Bronchial epithelial cell (primary cell): ENCODE results near the gene MLPH. TPM values are rescaled to one million over a fixed set of nuclear protein-coding genes. Genes with fewer than 3 reads are reported as not detected.

Experiments
- DNase-seq: peaks from one replicate; pipeline ENCODE4 v3.0.0-alpha.2; 2010; ENCODE audit warnings: low read depth
- FAIRE-seq: peaks from 2 replicates; lab custom pipeline; 2011; peaks lifted over from hg19 to GRCh38; lab: Jason Lieb, UNC
- H3K27me3 ChIP-seq: 2 replicates; pipeline ENCODE4 v1.5.1; 2011; ENCODE audit warnings: low read length; ENCODE audit not compliant: control insufficient read depth, insufficient read depth
- H3K36me3 ChIP-seq: 2 replicates; pipeline ENCODE4 v1.5.1; 2011; ENCODE audit warnings: low read length; ENCODE audit not compliant: control insufficient read depth, insufficient read depth
- H3K4me3 ChIP-seq: 2 replicates; pipeline ENCODE4 v1.5.1; 2011; ENCODE audit warnings: mild to moderate bottlenecking, low read depth, low read length, control low read depth
- CTCF ChIP-seq: IDR thresholded peaks from 2 replicates; pipeline ENCODE4 v1.5.1; 2011; ENCODE audit warnings: mild to moderate bottlenecking, moderate library complexity, low read length, control low read depth, inconsistent platforms; ENCODE audit not compliant: insufficient read depth, severe bottlenecking
- total RNA-seq: library from RNA; depleted of rRNA; stranded (reverse); fragments of >200 nt; gene quantifications from 2 replicates; pipeline ENCODE4 v1.2.1, GENCODE V29; 2014

The MLPH gene
- total RNA-seq, 1 donor from 2014 or later = 6.6 TPM

GRCh38 chr2:237488901-237489860 is 2.1 kb downstream of the MLPH start:
- DNase-seq (peak; percentile 90), FAIRE-seq (peak; percentile 98)
- no peaks in the 10 kb centered on the region for H3K27me3 ChIP-seq
- H3K4me3 ChIP-seq = no peak overlapping the region
- peaks cover 4% of the 10 kb centered on the region for H3K36me3 ChIP-seq
- no peak for TF ChIP-seq CTCF

- TF ChIP-seq CTCF = no peak
- Histone ChIP-seq H3K36me3 (peaks cover 4% of the 10 kb centered on the region), H3K27me3 (no peaks in the 10 kb centered on the region), H3K4me3 (no peak overlapping the region)
- no peak for FAIRE-seq
- peak; percentile 77 for DNase-seq
Measured at GRCh38 chr2:237490009-237490711, 3.1 kb downstream of the MLPH start.

GRCh38 chr2:237490795-237491194 is 3.7 kb downstream of the MLPH start:
- Histone ChIP-seq H3K36me3 (peaks cover 4% of the 10 kb centered on the region), H3K4me3 (no peak overlapping the region), H3K27me3 (no peaks in the 10 kb centered on the region)
- FAIRE-seq (no peak), DNase-seq (no peak)
- TF ChIP-seq CTCF = no peak

- Histone ChIP-seq H3K36me3 (peaks cover 4% of the 10 kb centered on the region), H3K27me3 (no peaks in the 10 kb centered on the region), H3K4me3 (no peak overlapping the region)
- DNase-seq (no peak), FAIRE-seq (peak; percentile 68)
- no peak for TF ChIP-seq CTCF
Measured at GRCh38 chr2:237491515-237492118, 4.6 kb downstream of the MLPH start.

GRCh38 chr2:237492137-237492890 is 5.3 kb downstream of the MLPH start:
- DNase-seq (no peak), FAIRE-seq (peak; percentile 13)
- Histone ChIP-seq H3K4me3 (no peak overlapping the region), H3K36me3 (peaks cover 4% of the 10 kb centered on the region), H3K27me3 (no peaks in the 10 kb centered on the region)
- TF ChIP-seq CTCF = no peak
